Testis (tissue), 3 donors: ENCODE measurements around the gene NUDT10. TPM values are rescaled to one million over a fixed set of nuclear protein-coding genes. Genes with fewer than 3 reads are reported as not detected.

Experiments used
- DNase-seq: peaks from one replicate; pipeline ENCODE4 v3.0.0-alpha.2; 2019
- H3K27ac ChIP-seq, 2 donors: fragments of 200-600 bp; sonication (generic); one replicate each; pipeline ENCODE4 v1.5.1; 2019
- H3K27me3 ChIP-seq: fragments of 200-600 bp; sonication (generic); one replicate; pipeline ENCODE4 v1.5.1; 2019
- H3K36me3 ChIP-seq: fragments of 200-600 bp; sonication (generic); one replicate; pipeline ENCODE4 v1.5.1; 2017; ENCODE audit warnings: low read depth; ENCODE audit errors: missing control alignments
- H3K4me1 ChIP-seq: fragments of 200-600 bp; sonication (generic); one replicate; pipeline ENCODE4 v1.5.1; 2019
- H3K4me3 ChIP-seq, 2 donors: fragments of 200-600 bp; sonication (generic); one replicate each; pipeline ENCODE4 v1.5.1; 2017 to 2019
- H3K9me3 ChIP-seq: fragments of 200-600 bp; sonication (generic); one replicate; pipeline ENCODE4 v1.5.1; 2017
- POLR2A ChIP-seq: fragments of 450-650 bp; IDR thresholded peaks from one replicate; pipeline ENCODE4 v1.6.1; 2017; ENCODE audit warnings: antibody characterized with exemption, mild to moderate bottlenecking, moderate library complexity
- WGBS, 2 donors: methylation state at CpG; one replicate each; pipeline ENCODE4 v1.1.5; 2018; 5-methylcytosine and 5-hydroxymethylcytosine counted together
- intact Hi-C: fragments of 100-400 bp; cut with DNase I; formaldehyde crosslinking; loops from one replicate; pipeline ENCODE4 v1.15.1; 2023; ENCODE audit warnings: low total_unique reads
- polyA plus RNA-seq: library from polyadenylated mRNA; stranded (reverse); fragments of 350-450 nt; fragmentation: Illumina TruSeq; extraction: RNeasy Lipid Tissue Mini Kit (QIAGEN cat#74804); gene quantifications from one replicate; pipeline ENCODE4 v1.2.3, GENCODE V29; 2014; ENCODE audit warnings: low read depth, low replicate concordance; ENCODE audit not compliant: insufficient read depth
- total RNA-seq, 2 donors: library from RNA; depleted of rRNA; stranded (reverse); fragments of >200 nt; gene quantifications; one replicate each; pipeline ENCODE4 v1.2.3, GENCODE V29; 2016
- TF ChIP-seq, protein P1 (sequence below), 3 experiments: fragments of 450-650 bp in 2 of 3; fragments of 200-600 bp in 1 of 3; sonication (generic) in 1 of 3; IDR thresholded peaks; one replicate each; pipeline ENCODE4 v1.5.1; 2016 to 2019; ENCODE audit warnings: antibody characterized with exemption in 3 of 3, mild to moderate bottlenecking in 2 of 3, moderate library complexity in 1 of 3

NUDT10 gene
- total and polyA plus RNA-seq, 3 donors from 2014 or later: 61.8 to 175 (median 127) TPM

DNA sequence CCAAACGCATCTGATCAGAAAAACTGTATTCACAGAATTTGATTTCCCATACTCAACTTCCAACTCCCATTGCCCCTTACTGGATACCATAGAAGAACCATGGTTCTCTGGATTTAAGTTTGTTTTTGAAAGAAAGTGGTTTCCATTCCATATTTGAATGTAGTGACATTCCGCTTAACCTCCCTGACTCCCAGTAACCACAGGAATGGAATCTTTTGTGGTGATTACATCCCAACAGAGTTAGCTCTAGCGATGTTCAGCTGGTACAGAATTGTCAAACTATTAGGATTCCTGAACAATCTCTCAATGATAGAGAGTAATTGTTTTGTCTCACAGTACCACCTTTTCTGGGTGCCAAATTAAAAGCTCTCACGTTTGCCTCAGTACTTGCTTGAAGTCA, 1.7 kb downstream of the NUDT10 start:
- Histone ChIP-seq H3K36me3 (no peaks in the 10 kb centered on the region), H3K4me3 (peak overlapping the region; percentile 1 to 65), H3K4me1 (no peaks in the 10 kb centered on the region), H3K27ac (no peak overlapping the region), H3K27me3 (no peaks in the 10 kb centered on the region), H3K9me3 (no peaks in the 10 kb centered on the region)
- DNase-seq: no peak
- intact Hi-C loops: no loop called here
- WGBS, 2 donors: 37 to 43% methylated on average over 4 of the region's 4 CpGs
- TF ChIP-seq, protein P1, sequence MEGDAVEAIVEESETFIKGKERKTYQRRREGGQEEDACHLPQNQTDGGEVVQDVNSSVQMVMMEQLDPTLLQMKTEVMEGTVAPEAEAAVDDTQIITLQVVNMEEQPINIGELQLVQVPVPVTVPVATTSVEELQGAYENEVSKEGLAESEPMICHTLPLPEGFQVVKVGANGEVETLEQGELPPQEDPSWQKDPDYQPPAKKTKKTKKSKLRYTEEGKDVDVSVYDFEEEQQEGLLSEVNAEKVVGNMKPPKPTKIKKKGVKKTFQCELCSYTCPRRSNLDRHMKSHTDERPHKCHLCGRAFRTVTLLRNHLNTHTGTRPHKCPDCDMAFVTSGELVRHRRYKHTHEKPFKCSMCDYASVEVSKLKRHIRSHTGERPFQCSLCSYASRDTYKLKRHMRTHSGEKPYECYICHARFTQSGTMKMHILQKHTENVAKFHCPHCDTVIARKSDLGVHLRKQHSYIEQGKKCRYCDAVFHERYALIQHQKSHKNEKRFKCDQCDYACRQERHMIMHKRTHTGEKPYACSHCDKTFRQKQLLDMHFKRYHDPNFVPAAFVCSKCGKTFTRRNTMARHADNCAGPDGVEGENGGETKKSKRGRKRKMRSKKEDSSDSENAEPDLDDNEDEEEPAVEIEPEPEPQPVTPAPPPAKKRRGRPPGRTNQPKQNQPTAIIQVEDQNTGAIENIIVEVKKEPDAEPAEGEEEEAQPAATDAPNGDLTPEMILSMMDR (IDR thresholded peaks at IDR 0.05): no peak
- no peak for TF ChIP-seq POLR2A

DNA sequence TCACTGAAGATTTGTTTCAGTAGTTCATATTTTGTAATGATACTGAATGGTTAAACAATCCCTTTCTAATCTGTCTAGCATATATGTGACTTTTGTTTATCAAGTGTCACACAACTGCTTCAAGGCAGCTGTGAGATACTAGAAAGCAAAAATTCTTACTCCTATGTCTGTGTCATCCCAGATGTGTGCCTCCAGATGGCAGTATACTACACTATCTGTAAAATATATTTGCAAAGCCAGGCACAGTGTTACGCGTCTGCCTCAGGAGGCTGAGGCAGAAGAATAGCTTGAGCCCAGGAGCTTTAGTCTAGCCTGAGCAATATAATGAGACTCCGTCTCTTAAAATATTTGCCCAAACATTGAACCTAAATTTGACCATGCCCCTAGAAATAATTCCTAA, 4.0 kb downstream of the NUDT10 start:
- H3K9me3 ChIP-seq: no peaks in the 10 kb centered on the region
- intact Hi-C loops: no loop called here
- H3K27ac ChIP-seq: no peak overlapping the region
- peak; percentile 56 for DNase-seq
- no peaks in the 10 kb centered on the region for H3K36me3 ChIP-seq
- WGBS, 2 donors: 12 to 33% methylated on average over 1 to 3 of the region's 3 CpGs
- TF ChIP-seq, protein P1 (IDR thresholded peaks at IDR 0.05): peak; percentile 34 to 40 (median 39)
- no peak for TF ChIP-seq POLR2A
- no peak overlapping the region for H3K4me3 ChIP-seq
- H3K27me3 ChIP-seq: no peaks in the 10 kb centered on the region
- no peaks in the 10 kb centered on the region for H3K4me1 ChIP-seq

DNA sequence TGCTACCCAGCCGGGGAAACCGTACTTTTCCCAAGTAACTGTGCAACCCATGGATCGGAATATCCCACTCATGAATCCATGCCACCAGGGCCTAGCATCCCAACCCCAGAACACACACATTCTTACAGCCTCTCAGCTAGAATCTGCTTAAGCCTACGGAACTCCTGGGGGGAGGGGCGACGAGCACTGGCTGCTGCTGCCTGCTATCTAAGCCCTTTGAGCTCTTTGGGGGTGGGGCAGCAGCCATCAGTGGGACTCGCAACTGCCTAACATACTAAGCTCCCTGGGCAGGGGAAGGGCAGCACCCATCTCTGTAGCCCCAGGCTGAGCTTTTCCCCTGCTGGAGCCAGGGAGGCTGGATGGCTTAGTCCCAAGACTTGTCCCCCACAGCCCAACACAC, 28.6 kb downstream of the NUDT10 start:
- 91% methylated on average over 7 of the region's 7 CpGs; no CpG with 5 or more reads in 1 of the 2 donors for WGBS, 2 donors
- TF ChIP-seq POLR2A: no peak
- TF ChIP-seq, protein P1 (IDR thresholded peaks at IDR 0.05): no peak
- Histone ChIP-seq H3K9me3 (no peaks in the 10 kb centered on the region), H3K4me3 (no peak overlapping the region), H3K27me3 (no peaks in the 10 kb centered on the region), H3K27ac (no peak overlapping the region), H3K4me1 (no peaks in the 10 kb centered on the region), H3K36me3 (no peaks in the 10 kb centered on the region)
- no peak for DNase-seq
- intact Hi-C loops: no loop called here

DNA sequence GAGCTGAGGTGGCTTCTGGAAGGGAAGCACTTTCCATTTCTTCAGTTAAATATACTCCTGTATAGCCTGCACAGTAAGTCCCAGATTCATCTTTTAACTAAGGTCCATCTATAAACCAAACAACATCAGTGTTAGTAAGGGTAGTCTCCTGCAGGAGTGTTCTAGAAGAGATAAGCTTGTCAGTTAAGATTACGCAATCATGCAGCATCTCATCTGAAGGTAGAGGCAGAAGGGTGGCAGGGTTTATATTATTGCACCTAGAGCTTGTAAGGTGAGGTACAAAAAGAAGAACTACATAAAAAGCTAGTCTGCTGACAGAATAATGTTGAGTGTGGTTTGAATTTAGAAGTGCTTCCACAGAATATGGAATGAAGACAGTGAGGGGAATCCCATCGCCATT, 44.0 kb downstream of the NUDT10 start:
- H3K27me3 ChIP-seq: no peaks in the 10 kb centered on the region
- no peaks in the 10 kb centered on the region for H3K9me3 ChIP-seq
- no peak overlapping the region for H3K4me3 ChIP-seq
- intact Hi-C loops: no loop called here
- DNase-seq: no peak
- H3K4me1 ChIP-seq: no peaks in the 10 kb centered on the region
- 84 to 90% methylated on average over 2 of the region's 2 CpGs for WGBS, 2 donors
- TF ChIP-seq, protein P1 (IDR thresholded peaks at IDR 0.05): no peak
- no peak for TF ChIP-seq POLR2A
- H3K27ac ChIP-seq: no peak overlapping the region
- H3K36me3 ChIP-seq: no peaks in the 10 kb centered on the region

Other genes starting within 250 kb of the NUDT10 start
- gene NUDT11, start 163.8 kb downstream of the NUDT10 start, total RNA-seq: 100 to 1,000 TPM; 109 to 161 TPM
- 78.7 TPM for gene NUDT11, start 163.8 kb downstream of the NUDT10 start, polyA plus RNA-seq